Chondrocyte (in vitro differentiated cells): ENCODE measurements around the gene C14orf93. TPM values are rescaled to one million over a fixed set of nuclear protein-coding genes. Genes with fewer than 3 reads are reported as not detected.
"Not testable (repeated sequence)": the region's sequence is repeated elsewhere in the genome, so short reads cannot be mapped to it uniquely, and the experiment has no call there.

Experiments
- DNase-seq: peaks from one replicate; pipeline ENCODE4 v3.0.0; 2021; ENCODE audit warnings: mixed read lengths, low spot score
- H3K27ac Mint-ChIP-seq: one replicate; pipeline ENCODE4 v1.8.0; 2021; ENCODE audit warnings: mild to moderate bottlenecking, moderate library complexity, mixed read lengths; ENCODE audit not compliant: unreplicated experiment
- H3K27me3 Mint-ChIP-seq: 2 replicates; pipeline ENCODE4 v1.8.0; 2021; ENCODE audit warnings: low read depth, mixed read lengths
- H3K36me3 Mint-ChIP-seq: 2 replicates; pipeline ENCODE4 v1.8.0; 2021; ENCODE audit warnings: low read depth, mixed read lengths
- H3K4me1 Mint-ChIP-seq: 2 replicates; pipeline ENCODE4 v1.8.0; 2021; ENCODE audit warnings: low read depth, mild to moderate bottlenecking, mixed read lengths
- H3K4me3 Mint-ChIP-seq: one replicate; pipeline ENCODE4 v1.8.0; 2021; ENCODE audit warnings: mild to moderate bottlenecking, moderate library complexity, mixed read lengths; ENCODE audit not compliant: unreplicated experiment
- H3K9me3 Mint-ChIP-seq: 2 replicates; pipeline ENCODE4 v1.8.0; 2021; ENCODE audit warnings: low read depth, mixed read lengths
- CTCF ChIP-seq: fragments of 200-600 bp; sonication (generic); IDR thresholded peaks from 2 replicates; pipeline ENCODE4 v1.5.0; 2021; ENCODE audit warnings: antibody characterized with exemption, mild to moderate bottlenecking, moderate library complexity
- total RNA-seq: library from RNA; stranded (reverse); gene quantifications from 3 replicates; pipeline ENCODE4 v1.2.1, GENCODE V29; 2021

Gene C14orf93
- total RNA-seq, 1 donor from 2014 or later, result 6.0 TPM

GRCh38 chr14:23021434-23021833 is 11.5 kb upstream of the C14orf93 start:
- H3K4me3 Mint-ChIP-seq, result no peak overlapping the region

GRCh38 chr14:23020143-23021128 is 10.5 kb upstream of the C14orf93 start:
- Mint-ChIP-seq H3K9me3 (no peaks in the 10 kb centered on the region), H3K27me3 (no peaks in the 10 kb centered on the region), H3K4me3 (no peak overlapping the region), H3K27ac (no peak overlapping the region), H3K4me1 (peaks cover 9% of the 10 kb centered on the region), H3K36me3 (peaks cover 11% of the 10 kb centered on the region)
- no peak for TF ChIP-seq CTCF
- no peak for DNase-seq

More at GRCh38 chr14:23021434-23021833, 11.5 kb upstream of the C14orf93 start:
- no peaks in the 10 kb centered on the region for H3K27me3 Mint-ChIP-seq
- H3K36me3 Mint-ChIP-seq, result peaks cover 17% of the 10 kb centered on the region
- H3K4me1 Mint-ChIP-seq, result peaks cover 16% of the 10 kb centered on the region
- no peak for DNase-seq
- H3K9me3 Mint-ChIP-seq, result no peaks in the 10 kb centered on the region
- no peak overlapping the region for H3K27ac Mint-ChIP-seq
- TF ChIP-seq CTCF, result no peak

- no peak overlapping the region for H3K4me3 Mint-ChIP-seq
- H3K27ac Mint-ChIP-seq, result no peak overlapping the region
- H3K36me3 Mint-ChIP-seq, result peaks cover 2% of the 10 kb centered on the region
- no peak for TF ChIP-seq CTCF
- no peaks in the 10 kb centered on the region for H3K27me3 Mint-ChIP-seq
- no peaks in the 10 kb centered on the region for H3K9me3 Mint-ChIP-seq
- H3K4me1 Mint-ChIP-seq, result no peaks in the 10 kb centered on the region
- no peak for DNase-seq
Observed at GRCh38 chr14:23018107-23018506, 8.2 kb upstream of the C14orf93 start.

- Mint-ChIP-seq H3K9me3 (no peaks in the 10 kb centered on the region), H3K36me3 (peaks cover 2% of the 10 kb centered on the region), H3K4me3 (no peak overlapping the region), H3K4me1 (no peaks in the 10 kb centered on the region), H3K27me3 (no peaks in the 10 kb centered on the region), H3K27ac (no peak overlapping the region)
- TF ChIP-seq CTCF, result no peak
- no peak for DNase-seq
Observed at GRCh38 chr14:23017091-23017490, 7.1 kb upstream of the C14orf93 start.

GRCh38 chr14:23015618-23016017 is 5.7 kb upstream of the C14orf93 start:
- Mint-ChIP-seq H3K27me3 (no peaks in the 10 kb centered on the region), H3K4me3 (no peak overlapping the region), H3K27ac (no peak overlapping the region), H3K9me3 (no peaks in the 10 kb centered on the region), H3K36me3 (peaks cover 2% of the 10 kb centered on the region), H3K4me1 (peaks cover 3% of the 10 kb centered on the region)
- no peak for DNase-seq
- TF ChIP-seq CTCF, result no peak

- peaks cover 20% of the 10 kb centered on the region for H3K4me1 Mint-ChIP-seq
- H3K27me3 Mint-ChIP-seq, H3K4me3 Mint-ChIP-seq, DNase-seq, H3K27ac Mint-ChIP-seq, H3K36me3 Mint-ChIP-seq, H3K9me3 Mint-ChIP-seq: not testable (repeated sequence)
Observed at GRCh38 chr14:23013749-23014054, 3.8 kb upstream of the C14orf93 start.
